ENCODE data around the gene DHX40. TPM values are rescaled to one million over a fixed set of nuclear protein-coding genes. Genes with fewer than 3 reads are reported as not detected.
"Not testable (repeated sequence)": the region's sequence is repeated elsewhere in the genome, so short reads cannot be mapped to it uniquely, and the experiment has no call there.

DHX40 gene
- total and polyA plus RNA-seq, 5 donors from 2014 or later = 22.3 to 52.2 (median 23.0) TPM

DNA sequence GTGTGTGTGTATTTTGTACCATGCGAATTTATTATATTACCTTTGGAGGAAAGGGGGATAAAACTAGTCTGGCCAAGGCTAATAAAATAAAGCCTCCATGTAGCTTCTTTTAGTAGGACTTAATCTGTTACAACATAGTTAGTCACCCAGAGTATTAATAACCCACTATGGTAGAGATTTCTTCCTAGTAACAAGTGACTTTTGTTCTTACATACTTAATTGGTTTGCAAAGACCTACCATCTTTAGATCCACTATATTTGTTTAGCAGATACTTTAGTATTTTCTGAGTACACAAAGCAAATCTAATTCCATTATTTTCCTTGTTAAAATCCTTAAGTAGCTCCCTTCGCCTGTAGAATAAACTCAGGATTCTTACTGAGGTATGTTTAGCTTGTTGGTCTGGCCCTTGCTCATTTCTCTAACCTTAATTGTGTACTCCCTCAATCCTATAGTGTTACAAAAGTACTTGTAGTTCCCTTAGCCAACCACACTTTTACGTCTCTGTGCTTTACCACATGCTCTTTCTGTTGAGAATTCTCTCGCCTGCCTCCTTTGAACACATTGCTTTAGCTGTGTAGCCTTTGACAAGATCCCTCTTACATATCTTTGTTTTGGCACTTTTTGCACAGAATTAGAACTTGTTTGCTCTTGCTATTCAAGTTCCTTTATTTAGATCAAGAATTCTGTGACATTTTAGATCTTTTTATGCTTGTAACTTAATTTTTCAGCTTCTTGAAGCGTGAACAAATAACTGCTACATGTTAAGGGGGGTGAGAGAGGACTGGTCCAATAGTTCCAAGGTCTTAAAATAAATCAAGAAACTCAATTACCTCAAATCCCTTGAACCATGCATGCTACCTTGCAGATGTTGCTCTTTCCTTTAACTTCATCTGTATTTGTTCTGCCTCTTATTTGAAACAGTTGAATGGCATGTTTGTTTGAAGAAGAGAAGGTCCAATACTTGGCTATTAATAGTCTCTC is 78.0 kb downstream of the DHX40 start:
- H3K9me3 ChIP-seq (ENCODE audit: control insufficient read depth in 2 of 2, low read length in 2 of 2) = no peaks in the 10 kb centered on the region
- H3K36me3 ChIP-seq (ENCODE audit: control insufficient read depth, insufficient read depth, low read length) = peaks cover 45% of the 10 kb centered on the region
- peak overlapping the region in 1 of 4 donors; percentile 58 for H3K4me3 Mint-ChIP-seq
- peaks cover 27 to 70% (median 54%) of the 10 kb centered on the region in 4 donors for H3K4me1 Mint-ChIP-seq
- H3K9me3 Mint-ChIP-seq = no peaks in the 10 kb centered on the region
- ATAC-seq (ENCODE audit: low read depth in 2 of 2) (no peak), DNase-seq (no peak)
- H3K27me3 Mint-ChIP-seq = no peaks in the 10 kb centered on the region
- peak overlapping the region in 2 of 3 donors; percentile 6 to 32 for H3K27ac Mint-ChIP-seq
- peak overlapping the region; percentile 21 for H3K4me3 ChIP-seq (ENCODE audit: low read depth, low read length)
- H3K4me1 ChIP-seq (ENCODE audit: control insufficient read depth, insufficient read depth, low read length, poor library complexity, severe bottlenecking) = peaks cover 40% of the 10 kb centered on the region
- no peak overlapping the region for H3K27ac ChIP-seq (ENCODE audit: insufficient read depth, low read length, poor library complexity, severe bottlenecking)
- H3K36me3 Mint-ChIP-seq = peaks cover 18% of the 10 kb centered on the region
- H3K27me3 ChIP-seq (ENCODE audit: control insufficient read depth, insufficient read depth, low read length) = no peaks in the 10 kb centered on the region

GRCh38 chr17:59647288-59647687 is 81.9 kb downstream of the DHX40 start:
- Histone ChIP-seq H3K4me1 (ENCODE audit: control insufficient read depth, insufficient read depth, low read length, poor library complexity, severe bottlenecking) (peaks cover 19% of the 10 kb centered on the region), H3K27ac (ENCODE audit: insufficient read depth, low read length, poor library complexity, severe bottlenecking) (no peak overlapping the region), H3K27me3 (ENCODE audit: control insufficient read depth, insufficient read depth, low read length) (no peaks in the 10 kb centered on the region), H3K36me3 (ENCODE audit: control insufficient read depth, insufficient read depth, low read length) (peaks cover 81% of the 10 kb centered on the region), H3K9me3 (ENCODE audit: control insufficient read depth in 2 of 2, low read length in 2 of 2) (no peaks in the 10 kb centered on the region), H3K4me3 (ENCODE audit: low read depth, low read length) (no peak overlapping the region)
- H3K27ac Mint-ChIP-seq = no peak overlapping the region
- H3K9me3 Mint-ChIP-seq = no peaks in the 10 kb centered on the region
- ATAC-seq (ENCODE audit: low read depth in 2 of 2) = no peak
- DNase-seq = no peak
- H3K4me3 Mint-ChIP-seq = no peak overlapping the region
- H3K27me3 Mint-ChIP-seq = no peaks in the 10 kb centered on the region
- peaks cover 25 to 65% (median 49%) of the 10 kb centered on the region in 4 donors for H3K4me1 Mint-ChIP-seq
- H3K36me3 Mint-ChIP-seq = peaks cover 46% of the 10 kb centered on the region

DNA sequence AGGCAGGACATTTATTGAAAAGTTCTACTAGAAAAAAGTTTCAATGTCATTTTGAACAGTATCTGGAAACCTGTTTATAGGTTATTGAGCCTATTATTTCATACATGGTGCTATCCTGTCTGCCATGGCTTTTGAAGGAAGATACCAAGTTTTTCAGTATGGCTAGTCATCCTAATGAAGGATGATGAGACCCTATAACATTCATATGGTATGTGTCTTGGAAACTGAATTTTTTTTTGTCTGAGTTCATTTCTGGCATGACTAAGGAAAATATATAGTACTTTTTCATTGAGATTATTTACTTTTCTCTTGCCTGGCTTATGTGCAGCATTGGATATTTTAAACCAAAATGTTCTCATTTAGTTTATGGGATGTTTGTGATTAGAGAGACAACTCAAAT is 84.5 kb downstream of the DHX40 start:
- peaks cover 13 to 46% (median 39%) of the 10 kb centered on the region in 4 donors for H3K4me1 Mint-ChIP-seq
- H3K36me3 Mint-ChIP-seq = peaks cover 57% of the 10 kb centered on the region
- H3K27ac Mint-ChIP-seq = no peak overlapping the region

GRCh38 chr17:59650642-59651041 is 85.2 kb downstream of the DHX40 start:
- Mint-ChIP-seq H3K9me3 (no peaks in the 10 kb centered on the region), H3K4me3 (no peak overlapping the region)

More for the DNA sequence above, 84.5 kb downstream of the DHX40 start:
- no peak for DNase-seq
- no peaks in the 10 kb centered on the region for H3K27me3 ChIP-seq (ENCODE audit: control insufficient read depth, insufficient read depth, low read length)
- Mint-ChIP-seq H3K4me3 (no peak overlapping the region), H3K9me3 (no peaks in the 10 kb centered on the region), H3K27me3 (no peaks in the 10 kb centered on the region)
- peaks cover 8% of the 10 kb centered on the region for H3K4me1 ChIP-seq (ENCODE audit: control insufficient read depth, insufficient read depth, low read length, poor library complexity, severe bottlenecking)
- H3K9me3 ChIP-seq (ENCODE audit: control insufficient read depth in 2 of 2, low read length in 2 of 2) = no peaks in the 10 kb centered on the region
- H3K36me3 ChIP-seq (ENCODE audit: control insufficient read depth, insufficient read depth, low read length) = peaks cover 91% of the 10 kb centered on the region
- H3K4me3 ChIP-seq (ENCODE audit: low read depth, low read length) = no peak overlapping the region
- ATAC-seq (ENCODE audit: low read depth in 2 of 2) = no peak
- H3K27ac ChIP-seq (ENCODE audit: insufficient read depth, low read length, poor library complexity, severe bottlenecking) = no peak overlapping the region

GRCh38 chr17:59651346-59651745 is 85.9 kb downstream of the DHX40 start:
- ATAC-seq (ENCODE audit: low read depth in 2 of 2) (no peak), DNase-seq (peak in 1 of 3 donors; percentile 7)
- Histone ChIP-seq H3K27ac (ENCODE audit: insufficient read depth, low read length, poor library complexity, severe bottlenecking) (no peak overlapping the region), H3K4me3 (ENCODE audit: low read depth, low read length) (no peak overlapping the region), H3K36me3 (ENCODE audit: control insufficient read depth, insufficient read depth, low read length) (peaks cover 90% of the 10 kb centered on the region), H3K9me3 (ENCODE audit: control insufficient read depth in 2 of 2, low read length in 2 of 2) (no peaks in the 10 kb centered on the region), H3K4me1 (ENCODE audit: control insufficient read depth, insufficient read depth, low read length, poor library complexity, severe bottlenecking) (peaks cover 8% of the 10 kb centered on the region), H3K27me3 (ENCODE audit: control insufficient read depth, insufficient read depth, low read length) (no peaks in the 10 kb centered on the region)
- H3K4me1 Mint-ChIP-seq = peaks cover 18 to 45% (median 37%) of the 10 kb centered on the region in 4 donors
- H3K9me3 Mint-ChIP-seq = no peaks in the 10 kb centered on the region
- no peak overlapping the region for H3K27ac Mint-ChIP-seq
- no peaks in the 10 kb centered on the region for H3K27me3 Mint-ChIP-seq
- H3K4me3 Mint-ChIP-seq = no peak overlapping the region
- H3K36me3 Mint-ChIP-seq = peaks cover 59% of the 10 kb centered on the region

More at GRCh38 chr17:59650642-59651041, 85.2 kb downstream of the DHX40 start:
- no peaks in the 10 kb centered on the region for H3K27me3 ChIP-seq (ENCODE audit: control insufficient read depth, insufficient read depth, low read length)
- H3K27ac ChIP-seq (ENCODE audit: insufficient read depth, low read length, poor library complexity, severe bottlenecking) = no peak overlapping the region
- H3K36me3 Mint-ChIP-seq = peaks cover 59% of the 10 kb centered on the region
- H3K27me3 Mint-ChIP-seq = no peaks in the 10 kb centered on the region
- H3K4me1 ChIP-seq (ENCODE audit: control insufficient read depth, insufficient read depth, low read length, poor library complexity, severe bottlenecking) = peaks cover 8% of the 10 kb centered on the region
- H3K27ac Mint-ChIP-seq = peak overlapping the region in 2 of 3 donors; percentile 16 to 58
- peaks cover 90% of the 10 kb centered on the region for H3K36me3 ChIP-seq (ENCODE audit: control insufficient read depth, insufficient read depth, low read length)
- no peak for ATAC-seq (ENCODE audit: low read depth in 2 of 2)
- no peak for DNase-seq
- H3K4me1 Mint-ChIP-seq = peaks cover 18 to 46% (median 38%) of the 10 kb centered on the region in 4 donors
- H3K4me3 ChIP-seq (ENCODE audit: low read depth, low read length) = no peak overlapping the region
- H3K9me3 ChIP-seq (ENCODE audit: control insufficient read depth in 2 of 2, low read length in 2 of 2) = no peaks in the 10 kb centered on the region

- Histone ChIP-seq H3K27ac (ENCODE audit: insufficient read depth, low read length, poor library complexity, severe bottlenecking) (no peak overlapping the region), H3K4me3 (ENCODE audit: low read depth, low read length) (no peak overlapping the region), H3K4me1 (ENCODE audit: control insufficient read depth, insufficient read depth, low read length, poor library complexity, severe bottlenecking) (peaks cover 8% of the 10 kb centered on the region), H3K27me3 (ENCODE audit: control insufficient read depth, insufficient read depth, low read length) (no peaks in the 10 kb centered on the region), H3K36me3 (ENCODE audit: control insufficient read depth, insufficient read depth, low read length) (peaks cover 89% of the 10 kb centered on the region), H3K9me3 (ENCODE audit: control insufficient read depth in 2 of 2, low read length in 2 of 2) (no peaks in the 10 kb centered on the region)
- Mint-ChIP-seq H3K9me3 (no peaks in the 10 kb centered on the region), H3K36me3 (peaks cover 53% of the 10 kb centered on the region), H3K27ac (no peak overlapping the region), H3K27me3 (no peaks in the 10 kb centered on the region), H3K4me3 (peak overlapping the region in 1 of 4 donors; percentile 4), H3K4me1 (peaks cover 18 to 37% (median 30%) of the 10 kb centered on the region in 4 donors)
- ATAC-seq (ENCODE audit: low read depth in 2 of 2) (no peak), DNase-seq (no peak)
Measured at GRCh38 chr17:59652119-59652518, 86.7 kb downstream of the DHX40 start.

- H3K36me3 Mint-ChIP-seq = peaks cover 47% of the 10 kb centered on the region
- peaks cover 79% of the 10 kb centered on the region for H3K36me3 ChIP-seq (ENCODE audit: control insufficient read depth, insufficient read depth, low read length)
- not testable (repeated sequence) for DNase-seq; H3K9me3 Mint-ChIP-seq; H3K4me3 Mint-ChIP-seq; H3K27me3 ChIP-seq (ENCODE audit: control insufficient read depth, insufficient read depth, low read length); H3K9me3 ChIP-seq (ENCODE audit: control insufficient read depth in 2 of 2, low read length in 2 of 2); H3K27ac Mint-ChIP-seq; H3K27me3 Mint-ChIP-seq; H3K27ac ChIP-seq (ENCODE audit: insufficient read depth, low read length, poor library complexity, severe bottlenecking); H3K4me3 ChIP-seq (ENCODE audit: low read depth, low read length); ATAC-seq (ENCODE audit: low read depth in 2 of 2); H3K4me1 ChIP-seq (ENCODE audit: control insufficient read depth, insufficient read depth, low read length, poor library complexity, severe bottlenecking)
- peaks cover 5 to 11% (median 7%) of the 10 kb centered on the region in 4 donors for H3K4me1 Mint-ChIP-seq
Measured at GRCh38 chr17:59656624-59657023, 91.2 kb downstream of the DHX40 start.
